ENCODE measurements around the gene SPG11.

DNA sequence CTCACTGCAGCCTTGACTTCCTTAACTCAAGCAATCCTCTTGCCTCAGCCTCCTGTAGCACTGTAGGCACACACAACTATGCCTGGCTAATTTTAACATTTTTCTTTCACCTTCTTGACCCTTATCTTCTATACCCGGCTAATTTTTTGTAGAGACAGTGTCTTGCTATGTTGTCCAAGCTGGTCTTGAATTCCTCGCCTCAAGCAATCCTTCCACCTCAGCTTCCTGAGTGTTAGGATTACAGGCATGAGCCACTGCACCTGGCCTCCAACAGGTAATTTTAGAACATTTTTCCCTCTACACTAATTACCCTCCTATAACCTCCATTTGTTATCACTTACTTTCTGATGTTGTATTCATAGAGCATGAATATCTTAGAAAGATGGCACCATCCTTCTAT lies 60.3 kb downstream of the SPG11 start:
- TF ChIP-seq, protein P1, sequence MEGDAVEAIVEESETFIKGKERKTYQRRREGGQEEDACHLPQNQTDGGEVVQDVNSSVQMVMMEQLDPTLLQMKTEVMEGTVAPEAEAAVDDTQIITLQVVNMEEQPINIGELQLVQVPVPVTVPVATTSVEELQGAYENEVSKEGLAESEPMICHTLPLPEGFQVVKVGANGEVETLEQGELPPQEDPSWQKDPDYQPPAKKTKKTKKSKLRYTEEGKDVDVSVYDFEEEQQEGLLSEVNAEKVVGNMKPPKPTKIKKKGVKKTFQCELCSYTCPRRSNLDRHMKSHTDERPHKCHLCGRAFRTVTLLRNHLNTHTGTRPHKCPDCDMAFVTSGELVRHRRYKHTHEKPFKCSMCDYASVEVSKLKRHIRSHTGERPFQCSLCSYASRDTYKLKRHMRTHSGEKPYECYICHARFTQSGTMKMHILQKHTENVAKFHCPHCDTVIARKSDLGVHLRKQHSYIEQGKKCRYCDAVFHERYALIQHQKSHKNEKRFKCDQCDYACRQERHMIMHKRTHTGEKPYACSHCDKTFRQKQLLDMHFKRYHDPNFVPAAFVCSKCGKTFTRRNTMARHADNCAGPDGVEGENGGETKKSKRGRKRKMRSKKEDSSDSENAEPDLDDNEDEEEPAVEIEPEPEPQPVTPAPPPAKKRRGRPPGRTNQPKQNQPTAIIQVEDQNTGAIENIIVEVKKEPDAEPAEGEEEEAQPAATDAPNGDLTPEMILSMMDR (IDR thresholded peaks at IDR 0.05): no peak
- TF ChIP-seq POLR2AphosphoS5 (IDR thresholded peaks at IDR 0.05): no peak
- TF ChIP-seq POLR2A (IDR thresholded peaks at IDR 0.05): no peak
- TF ChIP-seq EP300 (IDR thresholded peaks at IDR 0.05): no peak
